Kidney (tissue), 14 donors: ENCODE data around the gene TRPC4. TPM values are rescaled to one million over a fixed set of nuclear protein-coding genes. Genes with fewer than 3 reads are reported as not detected.
A peak's percentile ranks its signal among the peaks of the same experiment; 100 is the strongest.

ENCODE experiments used
- DNase-seq, 5 donors: peaks; one replicate each; pipeline ENCODE4 v3.0.0-alpha.2; 2013 to 2020
- FAIRE-seq: peaks from 2 replicates; lab custom pipeline; 2012; peaks lifted over from hg19 to GRCh38; lab: Jason Lieb, UNC
- H3K27ac ChIP-seq, 2 donors: one replicate each; pipeline ENCODE4 v1.7.0; 2013; ENCODE audit warnings: low read depth in 2 of 2, low read length in 2 of 2, inconsistent platforms in 1 of 2
- H3K27me3 ChIP-seq: one replicate; pipeline ENCODE4 v1.7.1; 2013; ENCODE audit warnings: low read length, inconsistent platforms; ENCODE audit not compliant: control insufficient read depth, insufficient read depth
- H3K36me3 ChIP-seq, 3 donors: one replicate each; pipeline versions ENCODE4 v1.7.0 to v1.7.1; 2013; ENCODE audit warnings: low read length in 3 of 3, control low read depth in 1 of 3, inconsistent platforms in 1 of 3; ENCODE audit not compliant: insufficient read depth in 3 of 3, control insufficient read depth in 2 of 3
- H3K4me1 ChIP-seq, 3 donors: one replicate each; pipeline versions ENCODE4 v1.7.0 to v1.7.1; 2013; ENCODE audit warnings: low read length in 3 of 3, inconsistent platforms in 1 of 3, low read depth in 1 of 3; ENCODE audit not compliant: control insufficient read depth in 2 of 3, insufficient read depth in 2 of 3
- H3K4me3 ChIP-seq, 3 donors: one replicate each; pipeline versions ENCODE4 v1.7.0 to v1.8.1; 2013; ENCODE audit warnings: low read length in 3 of 3, control low read depth in 1 of 3, inconsistent platforms in 1 of 3
- H3K9ac ChIP-seq, 3 donors: one replicate each; pipeline versions ENCODE4 v1.7.0 to v1.7.1; 2013; ENCODE audit warnings: low read length in 3 of 3, control low read depth in 1 of 3, inconsistent platforms in 1 of 3
- H3K9me3 ChIP-seq, 3 donors: one replicate each; pipeline versions ENCODE4 v1.7.0 to v1.7.1; 2013; ENCODE audit warnings: low read length in 3 of 3, control low read depth in 1 of 3, inconsistent platforms in 1 of 3; ENCODE audit not compliant: control insufficient read depth in 2 of 3, insufficient read depth in 1 of 3
- intact Hi-C: fragments of 100-400 bp; cut with DNase I; formaldehyde crosslinking; loops from one replicate; pipeline ENCODE4 v1.11.1; 2022
- polyA plus RNA-seq: library from polyadenylated mRNA; stranded (reverse); fragments of 350-450 nt; fragmentation: Illumina TruSeq; extraction: RNeasy Lipid Tissue Mini Kit (QIAGEN cat#74804); gene quantifications from one replicate; pipeline ENCODE4 v1.2.3, GENCODE V29; 2014; ENCODE audit warnings: low read depth, low replicate concordance; ENCODE audit not compliant: insufficient read depth
- total RNA-seq: library from RNA; stranded (reverse); fragmentation: NEBNext Ultra II Directional; extraction: Animal tissue kit (Norgen Biotek cat#: 25700); gene quantifications from one replicate; pipeline ENCODE4 v1.2.1, GENCODE V29; 2021
- TF ChIP-seq, protein P1 (sequence below): IDR thresholded peaks from 3 replicates; pipeline ENCODE4 v1.5.1; 2012; ENCODE audit warnings: mild to moderate bottlenecking, moderate library complexity, borderline replicate concordance; ENCODE audit not compliant: insufficient read depth; ENCODE audit errors: extremely low read depth
- donor health status: control.
- donor health status: control.
- donor health status: control.
- donor health status: control.
- donor health status: control.
- donor health status: DM: yes; HTN: yes; CAD: no.
- donor health status: Normal renal cell carcinoma (clear cell type).

TRPC4 gene
- total and polyA plus RNA-seq, 2 donors from 2014 or later: 0.62 to 2.9 TPM

GRCh38 chr13:37598597-37598996 is 271.0 kb downstream of the TRPC4 start, which contains the start of gene POSTN:
TSS of gene POSTN (minus strand) at chr13:37598768. CDS start at chr13:37598726, 42 bp downstream.
- intact Hi-C loops: no loop called here
- H3K9ac ChIP-seq: peak within 1 kb of the TSS in 1 of 3 donors; percentile 47
- no peaks in the 10 kb centered on the region for H3K27me3 ChIP-seq
- no peaks in the 10 kb centered on the region for H3K4me1 ChIP-seq
- FAIRE-seq: no peak
- DNase-seq: peak in 3 of 5 donors; percentile 28 to 81 (median 72)
- TF ChIP-seq, protein P1, sequence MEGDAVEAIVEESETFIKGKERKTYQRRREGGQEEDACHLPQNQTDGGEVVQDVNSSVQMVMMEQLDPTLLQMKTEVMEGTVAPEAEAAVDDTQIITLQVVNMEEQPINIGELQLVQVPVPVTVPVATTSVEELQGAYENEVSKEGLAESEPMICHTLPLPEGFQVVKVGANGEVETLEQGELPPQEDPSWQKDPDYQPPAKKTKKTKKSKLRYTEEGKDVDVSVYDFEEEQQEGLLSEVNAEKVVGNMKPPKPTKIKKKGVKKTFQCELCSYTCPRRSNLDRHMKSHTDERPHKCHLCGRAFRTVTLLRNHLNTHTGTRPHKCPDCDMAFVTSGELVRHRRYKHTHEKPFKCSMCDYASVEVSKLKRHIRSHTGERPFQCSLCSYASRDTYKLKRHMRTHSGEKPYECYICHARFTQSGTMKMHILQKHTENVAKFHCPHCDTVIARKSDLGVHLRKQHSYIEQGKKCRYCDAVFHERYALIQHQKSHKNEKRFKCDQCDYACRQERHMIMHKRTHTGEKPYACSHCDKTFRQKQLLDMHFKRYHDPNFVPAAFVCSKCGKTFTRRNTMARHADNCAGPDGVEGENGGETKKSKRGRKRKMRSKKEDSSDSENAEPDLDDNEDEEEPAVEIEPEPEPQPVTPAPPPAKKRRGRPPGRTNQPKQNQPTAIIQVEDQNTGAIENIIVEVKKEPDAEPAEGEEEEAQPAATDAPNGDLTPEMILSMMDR: no peak
- H3K36me3 ChIP-seq: no peaks in the 10 kb centered on the region
- peak within 1 kb of the TSS in 1 of 3 donors; percentile 64 for H3K4me3 ChIP-seq
- no peaks in the 10 kb centered on the region for H3K9me3 ChIP-seq
- H3K27ac ChIP-seq: no peak within 1 kb of the TSS

GRCh38 chr13:37597477-37598025 is 272.0 kb downstream of the TRPC4 start:
- Histone ChIP-seq H3K4me3 (peak overlapping the region in 1 of 3 donors; percentile 64), H3K4me1 (no peaks in the 10 kb centered on the region)

DNA sequence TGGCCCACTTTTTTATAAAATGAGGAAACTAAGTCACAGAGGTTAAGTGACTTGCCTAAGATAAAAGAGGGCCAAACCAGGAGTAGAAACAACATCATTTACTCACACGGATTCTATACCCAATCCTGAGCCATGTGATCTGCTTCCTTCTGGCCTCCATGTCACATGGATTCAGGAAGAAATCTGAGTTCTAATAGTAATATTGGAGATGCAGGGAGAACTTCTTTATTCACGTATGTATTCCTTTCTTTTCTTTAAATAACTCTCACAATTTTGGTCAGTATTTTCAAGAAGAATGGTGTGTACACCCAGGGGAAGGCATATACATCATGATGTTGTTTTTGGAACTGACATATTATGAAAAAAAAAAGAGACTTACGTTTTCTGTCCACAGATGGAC is 272.8 kb downstream of the TRPC4 start:
- H3K27me3 ChIP-seq: no peaks in the 10 kb centered on the region
- no peak overlapping the region for H3K27ac ChIP-seq
- H3K4me3 ChIP-seq: no peak overlapping the region
- DNase-seq (no peak), FAIRE-seq (no peak)
- no peaks in the 10 kb centered on the region for H3K9me3 ChIP-seq
- intact Hi-C loops: no loop called here
- H3K4me1 ChIP-seq: no peaks in the 10 kb centered on the region
- H3K36me3 ChIP-seq: no peaks in the 10 kb centered on the region
- TF ChIP-seq, protein P1: no peak
- no peak overlapping the region for H3K9ac ChIP-seq

More at GRCh38 chr13:37597477-37598025, 272.0 kb downstream of the TRPC4 start:
- FAIRE-seq (no peak), DNase-seq (no peak)
- Histone ChIP-seq H3K27ac (no peak overlapping the region), H3K9me3 (no peaks in the 10 kb centered on the region), H3K9ac (peak overlapping the region in 1 of 3 donors; percentile 25), H3K27me3 (no peaks in the 10 kb centered on the region), H3K36me3 (no peaks in the 10 kb centered on the region)
- intact Hi-C loops: no loop called here
- TF ChIP-seq, protein P1: no peak
